HEK293 (cell line): Measurements from ENCODE around the gene C1orf94.

Source experiments
- CTCF ChIA-PET: fragments of 350-600 bp; formaldehyde crosslinking; extraction: SDS; loops from one replicate; lab custom pipeline; 2021; ENCODE audit warnings: antibody characterized with exemption; lab: Yijun Ruan, JAX
- POLR2A ChIA-PET: fragments of 300-600 bp; formaldehyde crosslinking; extraction: SDS; loops from one replicate; lab custom pipeline; 2020; ENCODE audit warnings: antibody characterized with exemption, inconsistent platforms; lab: Yijun Ruan, JAX
- H3K27ac ChIP-seq: fragments of 200-500 bp; sonication (Bioruptor generic); 2 replicates; pipeline ENCODE4 v1.5.1; 2014; ENCODE audit warnings: low read depth, low read length, control low read depth, inconsistent platforms; ENCODE audit errors: extremely low read depth
- H3K36me3 ChIP-seq, 2 experiments: fragments of 200-500 bp in 1 of 2; sonication (Bioruptor generic) in 1 of 2; 1 replicate in 1 of 2; 2 replicates in 1 of 2; pipeline ENCODE4 v1.5.1; 2014 to 2017; ENCODE audit warnings: inconsistent platforms in 2 of 2, low read length in 2 of 2; ENCODE audit not compliant: control insufficient read depth in 2 of 2, insufficient read depth in 1 of 2
- H3K4me1 ChIP-seq: fragments of 200-500 bp; sonication (Bioruptor generic); 2 replicates; pipeline ENCODE4 v1.5.1; 2014; ENCODE audit warnings: mild to moderate bottlenecking, low read length, inconsistent platforms; ENCODE audit not compliant: control insufficient read depth, insufficient read depth
- H3K4me3 ChIP-seq: 2 replicates; pipeline ENCODE4 v1.5.1; 2011; ENCODE audit warnings: low read depth, mild to moderate bottlenecking, control low read depth, low read length, moderate library complexity
- H3K9me3 ChIP-seq: fragments of 200-500 bp; sonication (Bioruptor generic); 2 replicates; pipeline ENCODE4 v1.5.1; 2014; ENCODE audit warnings: low read depth, low read length, inconsistent platforms; ENCODE audit not compliant: control insufficient read depth, insufficient read depth
- FEZF1 ChIP-seq: fragments of 450-650 bp; formaldehyde crosslinking; IDR thresholded peaks from 2 replicates; pipeline ENCODE4 v1.5.1; 2016; ENCODE audit warnings: missing biosample characterization, missing genetic modification characterization
- GFI1B ChIP-seq: fragments of 450-650 bp; formaldehyde crosslinking; IDR thresholded peaks from 2 replicates; pipeline ENCODE4 v1.5.1; 2016; ENCODE audit warnings: missing biosample characterization, missing genetic modification characterization
- IKZF3 ChIP-seq: fragments of 450-650 bp; IDR thresholded peaks from 2 replicates; pipeline ENCODE4 v1.5.0; 2018; ENCODE audit warnings: missing biosample characterization, mild to moderate bottlenecking, missing genetic modification characterization, moderate library complexity
- KLF16 ChIP-seq: fragments of 450-650 bp; formaldehyde crosslinking; IDR thresholded peaks from 2 replicates; pipeline ENCODE4 v1.5.1; 2017; ENCODE audit warnings: missing biosample characterization, missing genetic modification characterization
- KLF9 ChIP-seq: fragments of 450-650 bp; formaldehyde crosslinking; IDR thresholded peaks from 2 replicates; pipeline ENCODE4 v1.5.1; 2016; ENCODE audit warnings: missing biosample characterization, missing genetic modification characterization, low read depth
- PRDM6 ChIP-seq: fragments of 450-650 bp; formaldehyde crosslinking; IDR thresholded peaks from 2 replicates; pipeline ENCODE4 v1.5.1; 2017; ENCODE audit warnings: missing biosample characterization, missing genetic modification characterization
- SETDB1 ChIP-seq: IDR thresholded peaks from one replicate; pipeline ENCODE4 v1.6.1; 2017; ENCODE audit warnings: mild to moderate bottlenecking, low read length, moderate library complexity, mixed read lengths; ENCODE audit not compliant: insufficient read length
- SP7 ChIP-seq: fragments of 450-650 bp; formaldehyde crosslinking; IDR thresholded peaks from 2 replicates; pipeline ENCODE4 v1.5.1; 2016; ENCODE audit warnings: missing biosample characterization, missing genetic modification characterization
- WT1 ChIP-seq: fragments of 450-650 bp; formaldehyde crosslinking; IDR thresholded peaks from 2 replicates; pipeline ENCODE4 v1.5.1; 2016; ENCODE audit warnings: missing biosample characterization, missing genetic modification characterization
- ZBTB1 ChIP-seq: fragments of 450-650 bp; formaldehyde crosslinking; IDR thresholded peaks from 2 replicates; pipeline ENCODE4 v1.5.1; 2016; ENCODE audit warnings: missing biosample characterization, missing genetic modification characterization
- ZFHX2 ChIP-seq: fragments of 450-650 bp; formaldehyde crosslinking; conservative IDR thresholded peaks from 2 replicates; pipeline ENCODE4 v1.5.1; 2016; ENCODE audit warnings: missing biosample characterization, missing genetic modification characterization
- ZNF148 ChIP-seq: fragments of 450-650 bp; formaldehyde crosslinking; IDR thresholded peaks from 2 replicates; pipeline ENCODE4 v1.5.0; 2017; ENCODE audit warnings: missing biosample characterization, missing genetic modification characterization, borderline replicate concordance
- ZNF155 ChIP-seq: fragments of 450-650 bp; formaldehyde crosslinking; IDR thresholded peaks from 2 replicates; pipeline ENCODE4 v1.5.1; 2016; ENCODE audit warnings: missing biosample characterization, missing genetic modification characterization
- ZNF19 ChIP-seq: fragments of 450-650 bp; formaldehyde crosslinking; IDR thresholded peaks from 2 replicates; pipeline ENCODE4; 2016; ENCODE audit warnings: missing biosample characterization, missing genetic modification characterization, low read depth
- ZNF2 ChIP-seq: fragments of 450-650 bp; formaldehyde crosslinking; IDR thresholded peaks from 2 replicates; pipeline ENCODE4 v1.5.1; 2016; ENCODE audit warnings: missing biosample characterization, missing genetic modification characterization
- ZNF223 ChIP-seq: fragments of 450-650 bp; formaldehyde crosslinking; IDR thresholded peaks from 2 replicates; pipeline ENCODE4 v1.5.1; 2016; ENCODE audit warnings: missing biosample characterization, missing genetic modification characterization
- ZNF280D ChIP-seq: fragments of 450-650 bp; formaldehyde crosslinking; IDR thresholded peaks from 2 replicates; pipeline ENCODE4 v1.5.1; 2016; ENCODE audit warnings: missing biosample characterization, missing genetic modification characterization
- ZNF366 ChIP-seq: fragments of 450-650 bp; formaldehyde crosslinking; conservative IDR thresholded peaks from 2 replicates; pipeline ENCODE4 v1.5.1; 2016; ENCODE audit warnings: missing biosample characterization, missing genetic modification characterization
- ZNF510 ChIP-seq: fragments of 450-650 bp; formaldehyde crosslinking; IDR thresholded peaks from 2 replicates; pipeline ENCODE4 v1.5.1; 2018; ENCODE audit warnings: mild to moderate bottlenecking, missing genetic modification characterization, missing biosample characterization; ENCODE audit not compliant: insufficient replicate concordance
- ZNF530 ChIP-seq: fragments of 450-650 bp; formaldehyde crosslinking; IDR thresholded peaks from 2 replicates; pipeline ENCODE4 v1.5.1; 2016; ENCODE audit warnings: low read depth, missing biosample characterization, missing genetic modification characterization
- ZNF548 ChIP-seq: fragments of 450-650 bp; formaldehyde crosslinking; IDR thresholded peaks from 2 replicates; pipeline ENCODE4 v1.5.1; 2016; ENCODE audit warnings: missing biosample characterization, missing genetic modification characterization
- ZNF621 ChIP-seq: fragments of 450-650 bp; formaldehyde crosslinking; IDR thresholded peaks from 2 replicates; pipeline ENCODE4 v1.5.1; 2017; ENCODE audit warnings: missing biosample characterization, missing genetic modification characterization
- ZNF777 ChIP-seq: fragments of 450-650 bp; formaldehyde crosslinking; IDR thresholded peaks from 2 replicates; pipeline ENCODE4 v1.5.1; 2017; ENCODE audit warnings: missing biosample characterization, missing genetic modification characterization, borderline replicate concordance
- ZSCAN5A ChIP-seq: fragments of 450-650 bp; formaldehyde crosslinking; IDR thresholded peaks from 2 replicates; pipeline ENCODE4 v1.5.1; 2016; ENCODE audit warnings: missing biosample characterization, missing genetic modification characterization
- ZXDB ChIP-seq: fragments of 450-650 bp; formaldehyde crosslinking; IDR thresholded peaks from 2 replicates; pipeline ENCODE4 v1.5.1; 2016; ENCODE audit warnings: missing biosample characterization, missing genetic modification characterization

The C1orf94 gene

GRCh38 chr1:34192621-34193020, 15.9 kb downstream of the C1orf94 start:
- POLR2A ChIA-PET: no interaction called here

GRCh38 chr1:34199927-34200326, 23.2 kb downstream of the C1orf94 start:
- TF ChIP-seq ZSCAN5A (tag by site-specific recombination) (no peak), ZNF2 (tag by site-specific recombination) (no peak), ZNF621 (tag by site-specific recombination) (no peak), ZNF777 (tag by site-specific recombination) (no peak), KLF16 (tag by site-specific recombination) (no peak), IKZF3 (tag by site-specific recombination) (no peak), FEZF1 (tag by site-specific recombination) (no peak), ZNF548 (tag by site-specific recombination) (no peak), ZNF223 (tag by site-specific recombination) (no peak), KLF9 (no peak), ZNF366 (tag by site-specific recombination) (no peak)
- Histone ChIP-seq H3K36me3 (no peaks in the 10 kb centered on the region), H3K4me1 (no peaks in the 10 kb centered on the region), H3K9me3 (no peaks in the 10 kb centered on the region), H3K4me3 (no peak overlapping the region), H3K27ac (no peak overlapping the region)
- ChIA-PET CTCF (interaction anchor here (0.7 kb wide), 1 partner anchor 10 kb away, joined by 5 read pairs; no protein-coding TSS in a partner anchor), POLR2A (no interaction called here)

More at GRCh38 chr1:34192621-34193020, 15.9 kb downstream of the C1orf94 start:
- CTCF ChIA-PET: no interaction called here
- H3K4me3 ChIP-seq: no peak overlapping the region
- no peaks in the 10 kb centered on the region for H3K4me1 ChIP-seq
- no peak for TF ChIP-seq ZNF19 (tag by site-specific recombination)
- TF ChIP-seq ZNF148: no peak
- no peak for TF ChIP-seq SETDB1
- no peak for TF ChIP-seq KLF9
- no peak for TF ChIP-seq FEZF1 (tag by site-specific recombination)
- no peaks in the 10 kb centered on the region for H3K9me3 ChIP-seq
- H3K27ac ChIP-seq: no peak overlapping the region
- H3K36me3 ChIP-seq: no peaks in the 10 kb centered on the region

GRCh38 chr1:34212673-34213072, 36.0 kb downstream of the C1orf94 start:
- ChIA-PET CTCF (no interaction called here), POLR2A (no interaction called here)
- no peak overlapping the region for H3K4me3 ChIP-seq
- no peak overlapping the region for H3K27ac ChIP-seq
- no peaks in the 10 kb centered on the region for H3K36me3 ChIP-seq
- no peaks in the 10 kb centered on the region for H3K9me3 ChIP-seq
- no peaks in the 10 kb centered on the region for H3K4me1 ChIP-seq
- TF ChIP-seq ZXDB (tag by site-specific recombination) (no peak), WT1 (tag by site-specific recombination) (no peak), ZBTB1 (tag by site-specific recombination) (no peak), ZFHX2 (tag by site-specific recombination) (no peak), ZNF530 (no peak), GFI1B (no peak), ZNF155 (tag by site-specific recombination) (no peak), SP7 (no peak), PRDM6 (tag by site-specific recombination) (no peak), ZNF280D (no peak), ZNF510 (no peak)
